K562 (cell line): ENCODE data around the gene ERGIC1. TPM values are rescaled to one million over a fixed set of nuclear protein-coding genes. Genes with fewer than 3 reads are reported as not detected.

Experiments
- ATAC-seq: fragments of 200-7000 bp; cut with Tn5 transposase; 3 replicates; pipeline ENCODE4 v1.9.1; 2020; ENCODE audit warnings: moderate library complexity
- BruUV-seq: library from RNA; stranded (reverse); fragments of 400-500 nt; replicated peaks from 2 replicates; lab custom pipeline; 2021; lab: Mats Ljungman, UMichigan
- CTCF ChIA-PET: fragments of 300-600 bp; formaldehyde crosslinking; extraction: SDS; loops from one replicate; lab custom pipeline; 2021; ENCODE audit warnings: low intra/inter-chr PET ratio; lab: Yijun Ruan, JAX
- POLR2A ChIA-PET: fragments of 300-600, 350-650 bp; sonication (Branson Sonifier 250); formaldehyde crosslinking; extraction: SDS; loops from one replicate; lab custom pipeline; 2021; ENCODE audit warnings: antibody characterized with exemption, inconsistent platforms; lab: Yijun Ruan, JAX
- DNase-seq, 4 experiments: peaks; one replicate each; pipeline versions ENCODE4 v3.0.0 to v3.0.0-alpha.2; 2011 to 2018; ENCODE audit warnings: low spot score in 3 of 4, mixed read lengths in 3 of 4; ENCODE audit errors: extremely low read depth in 1 of 4
- FAIRE-seq: peaks from 2 replicates; lab custom pipeline; 2011; peaks lifted over from hg19 to GRCh38; lab: Jason Lieb, UNC
- H2AFZ ChIP-seq: 2 replicates; pipeline ENCODE4 v1.6.0; 2011; ENCODE audit warnings: low read depth, low read length, control low read depth, inconsistent platforms
- H3K27ac ChIP-seq: fragments of 200-600 bp; 3 replicates; pipeline ENCODE4 v1.8.0; 2011; ENCODE audit warnings: low read depth, mild to moderate bottlenecking, control low read depth, inconsistent platforms, low read length, moderate library complexity, mixed read lengths; ENCODE audit errors: extremely low read depth
- H3K27me3 ChIP-seq, 2 experiments: fragments of 300-600 bp in 1 of 2; 2 replicates in 1 of 2; 3 replicates in 1 of 2; pipeline versions ENCODE4 v1.6.0 to v1.8.0; 2011; ENCODE audit warnings: inconsistent platforms in 2 of 2, low read length in 2 of 2, mild to moderate bottlenecking in 1 of 2, mixed read lengths in 1 of 2, moderate library complexity in 1 of 2; ENCODE audit not compliant: control insufficient read depth in 2 of 2, insufficient read depth in 2 of 2
- H3K36me3 ChIP-seq: fragments of 300-600 bp; 3 replicates; pipeline ENCODE4 v1.8.0; 2011; ENCODE audit warnings: mild to moderate bottlenecking, low read length, inconsistent platforms; ENCODE audit not compliant: control insufficient read depth, insufficient read depth
- H3K4me1 ChIP-seq, 2 experiments: fragments of 200-600 bp in 1 of 2; replicated peaks in 1 of 2; 2 replicates in 1 of 2; 3 replicates in 1 of 2; pipeline versions ENCODE4 v1.5.1 to v1.8.0; 2011; ENCODE audit warnings: inconsistent platforms in 2 of 2, low read length in 2 of 2, mild to moderate bottlenecking in 1 of 2, mixed read lengths in 1 of 2, moderate library complexity in 1 of 2; ENCODE audit not compliant: control insufficient read depth in 2 of 2, insufficient read depth in 2 of 2
- H3K4me2 ChIP-seq: 2 replicates; pipeline ENCODE4 v1.6.1; 2011; ENCODE audit warnings: low read length, control low read depth, inconsistent platforms, mixed read lengths; ENCODE audit not compliant: insufficient read depth
- H3K4me3 ChIP-seq: fragments of 200-600 bp; sonication (generic), shearing (Covaris generic); 2 replicates; pipeline ENCODE4 v1.5.1; 2016; ENCODE audit warnings: control low read depth, inconsistent platforms
- H3K79me2 ChIP-seq: fragments of 200-600 bp; 3 replicates; pipeline ENCODE4 v1.8.0; 2011; ENCODE audit warnings: low read length, inconsistent platforms; ENCODE audit not compliant: control insufficient read depth, insufficient read depth
- H3K9ac ChIP-seq, 2 experiments: 2 replicates each; pipeline versions ENCODE4 v1.6.0 to v1.6.1; 2011; ENCODE audit warnings: low read depth in 2 of 2, low read length in 2 of 2, control low read depth in 1 of 2, inconsistent platforms in 1 of 2, mild to moderate bottlenecking in 1 of 2, mixed read lengths in 1 of 2; ENCODE audit not compliant: insufficient read depth in 1 of 2
- H3K9me1 ChIP-seq: one replicate; pipeline ENCODE4 v1.6.0; 2011; ENCODE audit warnings: inconsistent platforms, mild to moderate bottlenecking, low read length, moderate library complexity; ENCODE audit not compliant: control insufficient read depth, insufficient read depth
- H3K9me3 ChIP-seq: replicated peaks from 2 replicates; pipeline ENCODE4 v1.5.1; 2011; ENCODE audit warnings: low read depth, low read length, inconsistent platforms; ENCODE audit not compliant: control insufficient read depth, insufficient read depth
- H4K20me1 ChIP-seq: replicated peaks from 2 replicates; pipeline ENCODE4 v1.6.1; 2011; ENCODE audit warnings: low read length, inconsistent platforms, mixed read lengths; ENCODE audit not compliant: control insufficient read depth, insufficient read depth
- ADNP ChIP-seq: fragments of 200-800 bp; sonication (Bioruptor generic); IDR thresholded peaks from 2 replicates; pipeline ENCODE4 v1.6.1; 2016; ENCODE audit warnings: missing genetic modification characterization, missing compliant biosample characterization
- CHAMP1 ChIP-seq: fragments of 450-650 bp; IDR thresholded peaks from 2 replicates; pipeline ENCODE4 v1.6.1; 2016; ENCODE audit warnings: mild to moderate bottlenecking
- MITF ChIP-seq: IDR thresholded peaks from 2 replicates; pipeline ENCODE4 v1.6.1; 2014; ENCODE audit warnings: antibody characterized with exemption
- MTA2 ChIP-seq: fragments of 450-650 bp; IDR thresholded peaks from 2 replicates; pipeline ENCODE4 v1.6.1; 2016; ENCODE audit warnings: low read depth
- NRF1 ChIP-seq, 2 experiments: fragments of 450-650 bp; IDR thresholded peaks in 1 of 2; conservative IDR thresholded peaks in 1 of 2; 2 replicates each; pipeline ENCODE4 v1.6.1; 2014; ENCODE audit warnings: mild to moderate bottlenecking in 2 of 2
- RBM25 ChIP-seq: fragments of 200-400 bp; formaldehyde crosslinking; IDR thresholded peaks from 2 replicates; pipeline ENCODE4 v1.6.1; 2018; ENCODE audit warnings: low read length, low read depth, moderate library complexity; ENCODE audit not compliant: severe bottlenecking
- SPI1 ChIP-seq: IDR thresholded peaks from 2 replicates; pipeline ENCODE4 v1.6.1; 2011; ENCODE audit warnings: low read depth, low read length, control low read depth, borderline replicate concordance
- WGBS: fragments of 100-300 bp; shearing (Covaris generic); methylation state at CpG from one replicate; pipeline ENCODE4 v1.1.6; 2016; ENCODE audit warnings: low coverage, mixed read lengths; ENCODE audit not compliant: insufficient coverage; ENCODE audit errors: missing lambda C conversion rate; 5-methylcytosine and 5-hydroxymethylcytosine counted together
- in situ Hi-C: fragments of 300-500 bp; cut with MboI; formaldehyde crosslinking; loops from 4 replicates; pipeline ENCODE4 v1.15.0; 2018; ENCODE audit warnings: inconsistent platforms, mixed read lengths
- intact Hi-C: fragments of 100-400 bp; cut with micrococcal nuclease; formaldehyde crosslinking; loops from 2 replicates; pipeline ENCODE4 v1.14.2; 2022
- polyA plus RNA-seq, 8 experiments: library from polyadenylated mRNA; depleted of rRNA in 4 of 8; stranded (reverse) in 5 of 8; unstranded in 3 of 8; fragments of >200 nt; fragmentation: Nextera tagmentation in 2 of 8; fragmentation: Illumina TruSeq in 1 of 8; extraction: Ambion mirVana in 2 of 8; extraction: Trizol in 1 of 8; gene quantifications; 2 replicates each; pipeline versions ENCODE4 v1.2.1 to v1.2.3, GENCODE V29; 2011 to 2014; ENCODE audit warnings: inconsistent platforms in 1 of 8, missing spikeins in 1 of 8
- total RNA-seq, 7 experiments: library from RNA; depleted of rRNA in 6 of 7; stranded (reverse); fragments of >200 nt in 6 of 7; fragmentation: Illumina TruSeq in 2 of 7; extraction: Trizol in 2 of 7; gene quantifications; 2 replicates each; pipeline versions ENCODE4 v1.2.1 to v1.2.3, GENCODE V29; 2011 to 2021; ENCODE audit warnings: low replicate concordance in 1 of 7

Gene ERGIC1
- total and polyA plus RNA-seq, 9 of the 15 experiments (the other 6 are each of a cell fraction or from before 2014, with no cell fraction given): 5.5 to 68.4 (median 36.4) TPM

GRCh38 chr5:172956228-172956627 lies 122.2 kb downstream of the ERGIC1 start:
- no peak overlapping the region for H2AFZ ChIP-seq
- no peak overlapping the region for H3K4me2 ChIP-seq
- H4K20me1 ChIP-seq: no peaks in the 10 kb centered on the region; the same call in 1 of the 2 replicates
- no TSS peak for BruUV-seq
- in situ Hi-C loops: no loop called here
- no peak overlapping the region for H3K27ac ChIP-seq
- 11% methylated on average over 3 of the region's 3 CpGs for WGBS
- H3K9me3 ChIP-seq: no peaks in the 10 kb centered on the region
- intact Hi-C loops: no loop called here
- peaks cover 2% of the 10 kb centered on the region for H3K9me1 ChIP-seq
- H3K79me2 ChIP-seq: peaks cover 15% of the 10 kb centered on the region; the same call in 2 of the 3 replicates
- peaks cover 11% of the 10 kb centered on the region; the same call in 1 of the 3 replicates for H3K36me3 ChIP-seq
- POLR2A ChIA-PET: no interaction called here
- H3K27me3 ChIP-seq: 0 out of 5 replicates have a peak, but pooled peaks cover 0 to 2% of the 10 kb centered on the region in 2 experiments
- DNase-seq: no peak
- H3K4me3 ChIP-seq: no peak overlapping the region
- FAIRE-seq: no peak
- ATAC-seq: no peak
- peaks cover 7 to 8% of the 10 kb centered on the region in 2 experiments; a peak in 4 of 5 replicates for H3K4me1 ChIP-seq
- CTCF ChIA-PET: no interaction called here
- TF ChIP-seq RBM25 (peak; percentile 88), ADNP (tag) (0 out of 2 replicates have a peak, but pooled peaks have one; percentile 24), MTA2 (no peak)
- no peak overlapping the region for H3K9ac ChIP-seq

- WGBS: 22% methylated on average over 4 of the region's 4 CpGs
- POLR2A ChIA-PET: no interaction called here
- DNase-seq (no peak), FAIRE-seq (no peak), ATAC-seq (no peak)
- H3K4me1 ChIP-seq: peaks cover 7 to 8% of the 10 kb centered on the region in 2 experiments; a peak in 4 of 5 replicates
- BruUV-seq: no TSS peak
- H3K4me3 ChIP-seq: no peak overlapping the region
- no peak overlapping the region for H3K4me2 ChIP-seq
- H3K36me3 ChIP-seq: peaks cover 16% of the 10 kb centered on the region; the same call in 2 of the 3 replicates
- intact Hi-C loops: no loop called here
- in situ Hi-C loops: no loop called here
- 0 out of 5 replicates have a peak, but pooled peaks cover 0 to 2% of the 10 kb centered on the region in 2 experiments for H3K27me3 ChIP-seq
- no peak for TF ChIP-seq CHAMP1
- TF ChIP-seq MITF: no peak
- peak in 1 of 2 experiments; percentile 31; a peak in 2 of 4 replicates for TF ChIP-seq NRF1 (conservative IDR thresholded peaks at IDR 0.05 in 1 of 2, IDR thresholded peaks at IDR 0.05 in 1 of 2)
- peak; percentile 24; the same call in 1 of the 2 replicates for TF ChIP-seq SPI1
- H3K79me2 ChIP-seq: peaks cover 15% of the 10 kb centered on the region; the same call in 2 of the 3 replicates
- no peaks in the 10 kb centered on the region for H3K9me3 ChIP-seq
- H2AFZ ChIP-seq: no peak overlapping the region
- CTCF ChIA-PET: no interaction called here
- peaks cover 4% of the 10 kb centered on the region for H3K9me1 ChIP-seq
- H3K27ac ChIP-seq: no peak overlapping the region
- no peaks in the 10 kb centered on the region; the same call in 1 of the 2 replicates for H4K20me1 ChIP-seq
- no peak overlapping the region for H3K9ac ChIP-seq
Observed at GRCh38 chr5:172956936-172957335, 122.9 kb downstream of the ERGIC1 start.
